ENCODE results near the gene DAPK2. TPM values are rescaled to one million over a fixed set of nuclear protein-coding genes. Genes with fewer than 3 reads are reported as not detected.

The DAPK2 gene
- total RNA-seq, 4 donors from 2014 or later, result 47.4 to 105 (median 78.7) TPM

DNA sequence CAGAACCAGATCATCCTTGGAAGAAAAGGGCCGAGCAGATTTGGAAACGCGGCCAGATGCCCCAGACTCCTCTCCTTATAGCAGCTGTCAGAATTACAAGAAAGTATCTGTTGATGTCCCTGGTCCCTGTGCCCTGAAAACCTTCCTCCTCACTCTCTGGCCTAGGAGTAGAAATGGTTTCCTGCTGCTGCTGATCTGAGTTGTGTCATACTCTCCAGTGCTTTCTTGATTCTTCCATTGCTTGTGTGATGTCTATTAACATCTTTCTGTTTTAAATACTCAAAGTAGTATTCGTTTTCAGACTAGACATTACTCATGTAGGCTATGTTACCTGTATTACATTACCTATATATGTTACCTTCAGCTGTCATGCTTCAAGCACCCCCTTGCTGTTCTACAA, 185.7 kb downstream of the DAPK2 start:
- DNase-seq, result no peak
- TF ChIP-seq POLR2A (IDR thresholded peaks at IDR 0.05), result no peak
- TF ChIP-seq, protein P1, sequence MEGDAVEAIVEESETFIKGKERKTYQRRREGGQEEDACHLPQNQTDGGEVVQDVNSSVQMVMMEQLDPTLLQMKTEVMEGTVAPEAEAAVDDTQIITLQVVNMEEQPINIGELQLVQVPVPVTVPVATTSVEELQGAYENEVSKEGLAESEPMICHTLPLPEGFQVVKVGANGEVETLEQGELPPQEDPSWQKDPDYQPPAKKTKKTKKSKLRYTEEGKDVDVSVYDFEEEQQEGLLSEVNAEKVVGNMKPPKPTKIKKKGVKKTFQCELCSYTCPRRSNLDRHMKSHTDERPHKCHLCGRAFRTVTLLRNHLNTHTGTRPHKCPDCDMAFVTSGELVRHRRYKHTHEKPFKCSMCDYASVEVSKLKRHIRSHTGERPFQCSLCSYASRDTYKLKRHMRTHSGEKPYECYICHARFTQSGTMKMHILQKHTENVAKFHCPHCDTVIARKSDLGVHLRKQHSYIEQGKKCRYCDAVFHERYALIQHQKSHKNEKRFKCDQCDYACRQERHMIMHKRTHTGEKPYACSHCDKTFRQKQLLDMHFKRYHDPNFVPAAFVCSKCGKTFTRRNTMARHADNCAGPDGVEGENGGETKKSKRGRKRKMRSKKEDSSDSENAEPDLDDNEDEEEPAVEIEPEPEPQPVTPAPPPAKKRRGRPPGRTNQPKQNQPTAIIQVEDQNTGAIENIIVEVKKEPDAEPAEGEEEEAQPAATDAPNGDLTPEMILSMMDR (IDR thresholded peaks at IDR 0.05), result no peak
- Histone ChIP-seq H3K27ac (no peak overlapping the region), H3K4me1 (no peaks in the 10 kb centered on the region), H3K36me3 (no peaks in the 10 kb centered on the region), H3K27me3 (no peaks in the 10 kb centered on the region), H3K9me3 (no peaks in the 10 kb centered on the region), H3K4me3 (replicated peaks in 1 of 3) (no peak overlapping the region)
- intact Hi-C loops (cut with DNase I), result no loop called here
- 78 to 92% methylated on average over 4 of the region's 4 CpGs for WGBS, 2 donors

DNA sequence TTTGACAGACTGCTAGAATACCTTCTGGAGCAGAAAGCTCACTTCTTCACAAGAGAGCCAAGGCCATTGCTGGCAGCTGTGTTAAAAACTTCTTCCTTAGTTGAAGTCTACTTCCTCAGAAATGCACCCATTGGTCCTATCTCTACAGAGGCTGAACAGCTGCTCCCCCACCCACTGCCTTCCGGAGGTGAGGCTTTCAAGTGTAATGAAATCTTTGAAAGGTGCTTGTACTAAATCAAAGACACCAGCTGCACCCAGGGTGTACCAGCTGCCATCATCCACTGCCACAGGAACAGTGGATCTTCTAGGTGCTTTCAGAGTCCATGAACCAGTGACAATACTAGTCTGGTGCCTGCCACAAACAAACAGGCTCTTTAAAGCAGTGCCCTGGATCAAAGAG, 186.1 kb downstream of the DAPK2 start:
- DNase-seq, result no peak
- Histone ChIP-seq H3K27me3 (no peaks in the 10 kb centered on the region), H3K4me3 (replicated peaks in 1 of 3) (no peak overlapping the region), H3K9me3 (no peaks in the 10 kb centered on the region), H3K4me1 (no peaks in the 10 kb centered on the region), H3K27ac (no peak overlapping the region), H3K36me3 (no peaks in the 10 kb centered on the region)
- TF ChIP-seq POLR2A (IDR thresholded peaks at IDR 0.05), result no peak
- TF ChIP-seq, protein P1 (IDR thresholded peaks at IDR 0.05), result no peak
- 75 to 86% methylated on average over 1 of the region's 1 CpG for WGBS, 2 donors
- intact Hi-C loops (cut with DNase I), result no loop called here

DNA sequence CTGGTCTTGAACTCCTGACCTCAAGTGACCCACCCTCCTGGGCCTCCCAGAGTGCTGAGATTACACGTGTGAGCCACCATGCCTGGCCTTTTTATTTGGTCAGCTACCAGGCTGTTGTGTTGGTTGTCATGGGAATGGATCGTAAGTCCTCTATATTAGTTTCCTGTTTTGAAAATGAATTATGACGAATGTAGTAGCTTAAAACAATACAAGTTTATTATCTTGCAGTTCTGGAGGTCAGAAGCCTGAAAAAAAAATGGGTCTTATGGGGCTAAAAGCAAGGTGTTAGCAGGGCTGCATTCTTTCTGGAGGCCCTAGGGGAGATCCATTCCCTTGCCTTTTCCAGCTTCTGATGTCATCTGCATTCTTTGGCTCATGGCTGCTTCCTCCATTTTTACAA, 187.4 kb downstream of the DAPK2 start:
- Histone ChIP-seq H3K4me3 (replicated peaks in 1 of 3) (no peak overlapping the region), H3K9me3 (no peaks in the 10 kb centered on the region), H3K4me1 (no peaks in the 10 kb centered on the region), H3K27ac (no peak overlapping the region), H3K36me3 (no peaks in the 10 kb centered on the region), H3K27me3 (no peaks in the 10 kb centered on the region)
- intact Hi-C loops (cut with DNase I), result no loop called here
- TF ChIP-seq, protein P1 (IDR thresholded peaks at IDR 0.05), result no peak
- TF ChIP-seq POLR2A (IDR thresholded peaks at IDR 0.05), result no peak
- WGBS, 2 donors, result 56 to 66% methylated on average over 3 of the region's 3 CpGs
- DNase-seq, result no peak

DNA sequence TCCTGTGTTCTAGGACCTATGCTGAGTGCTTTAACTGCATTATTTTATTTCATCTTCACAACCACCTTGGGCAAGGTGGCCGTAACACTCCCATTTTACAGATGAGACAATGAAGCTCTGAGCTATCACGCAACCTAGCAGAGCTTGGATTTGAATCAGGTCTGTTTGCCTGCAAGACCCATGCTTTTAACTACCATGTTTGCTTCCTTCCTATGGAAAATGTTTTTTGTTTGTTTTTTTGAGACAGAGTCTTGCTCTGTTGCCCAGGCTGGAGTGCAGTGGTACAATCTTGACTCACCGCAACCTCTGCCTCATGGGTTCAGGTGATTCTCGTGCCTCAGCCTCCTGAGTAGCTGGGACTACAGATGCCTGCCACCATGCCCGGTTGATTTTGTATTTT, 187.8 kb downstream of the DAPK2 start:
- no peaks in the 10 kb centered on the region for H3K9me3 ChIP-seq
- DNase-seq, result no peak
- 88 to 95% methylated on average over 5 of the region's 5 CpGs for WGBS, 2 donors
- no peaks in the 10 kb centered on the region for H3K27me3 ChIP-seq
- no peak overlapping the region for H3K4me3 ChIP-seq (replicated peaks in 1 of 3)
- no peak overlapping the region for H3K27ac ChIP-seq
- no peaks in the 10 kb centered on the region for H3K36me3 ChIP-seq
- H3K4me1 ChIP-seq, result no peaks in the 10 kb centered on the region
- TF ChIP-seq POLR2A (IDR thresholded peaks at IDR 0.05), result no peak
- TF ChIP-seq, protein P1 (IDR thresholded peaks at IDR 0.05), result no peak
- intact Hi-C loops (cut with DNase I), result no loop called here

DNA sequence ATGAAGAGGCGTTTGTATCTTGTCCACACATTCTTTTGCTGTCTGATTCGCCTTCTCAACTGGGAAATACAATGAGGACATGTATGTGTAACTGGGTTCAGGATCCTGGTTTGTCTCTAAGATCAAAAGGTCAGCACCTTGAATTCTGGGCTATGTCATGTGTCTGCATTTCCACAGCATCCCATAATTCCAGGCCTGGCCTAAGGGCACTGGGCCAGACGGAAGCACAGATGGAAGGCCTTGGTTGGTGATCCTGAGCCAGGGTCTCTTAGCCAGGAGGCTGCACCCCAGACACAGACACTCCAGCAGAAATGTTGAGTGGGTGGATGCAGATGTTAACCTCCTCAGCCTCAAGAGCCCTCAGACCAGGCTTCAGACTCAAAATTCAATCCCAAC, 188.8 kb downstream of the DAPK2 start:
- WGBS, 2 donors, result 82 to 89% methylated on average over 2 to 3 of the region's 3 CpGs
- H3K27me3 ChIP-seq, result no peaks in the 10 kb centered on the region
- no peak overlapping the region for H3K4me3 ChIP-seq (replicated peaks in 1 of 3)
- no peaks in the 10 kb centered on the region for H3K36me3 ChIP-seq
- no peaks in the 10 kb centered on the region for H3K9me3 ChIP-seq
- intact Hi-C loops (cut with DNase I), result no loop called here
- no peaks in the 10 kb centered on the region for H3K4me1 ChIP-seq
- DNase-seq, result no peak
- TF ChIP-seq, protein P1 (IDR thresholded peaks at IDR 0.05), result no peak
- TF ChIP-seq POLR2A (IDR thresholded peaks at IDR 0.05), result no peak
- no peak overlapping the region for H3K27ac ChIP-seq

MicroRNAs within 50 kb of the gene (microRNA counts, 767-probe panel; counts per million panel counts)
- 0 counts per million in 2 donors for microRNA hsa-miR-422a

Small RNA genes within 50 kb of the gene (microRNA-seq; reads per million reads assigned to microRNA genes)
- gene MIR422A, result not detected

Small RNA genes within 50 kb of the gene (small RNA-seq; reads per million reads assigned to genes)
- not detected for gene AC015914.2
- not detected for gene MIR422A

Other genes with a start within 250 kb of the DAPK2 start
- gene HERC1, start 212.5 kb downstream of the DAPK2 start, total RNA-seq, result 100 to 1,000 TPM; 126 to 182 (median 147) TPM
- gene CIAO2A, start 47.4 kb upstream of the DAPK2 start, total RNA-seq, result 100 to 1,000 TPM; 104 to 144 (median 129) TPM
- gene SNX1, start 49.5 kb upstream of the DAPK2 start, total RNA-seq, result 100 to 1,000 TPM; 184 to 348 (median 211) TPM
- 100 to 1,000 TPM; 102 to 241 (median 123) TPM for gene SNX22, start 105.2 kb upstream of the DAPK2 start, total RNA-seq
- 1,000 to 10,000 TPM; 1,046 to 3,819 (median 1,394) TPM for gene PPIB, start 116.5 kb upstream of the DAPK2 start, total RNA-seq